Keratinocyte (primary cell): Measurements from ENCODE around the gene TDRD9. TPM values are rescaled to one million over a fixed set of nuclear protein-coding genes. Genes with fewer than 3 reads are reported as not detected.

Experiments
- DNase-seq: peaks from one replicate; pipeline ENCODE4 v3.0.0-alpha.2; 2011; ENCODE audit warnings: low read depth, missing footprints, low spot score
- FAIRE-seq: peaks from 2 replicates; lab custom pipeline; 2011; peaks lifted over from hg19 to GRCh38; lab: Jason Lieb, UNC
- H2AFZ ChIP-seq: 2 replicates; pipeline ENCODE4 v1.6.0; 2012; ENCODE audit warnings: low read length, control low read depth, inconsistent platforms; ENCODE audit not compliant: control insufficient read depth
- H3K27ac ChIP-seq: 2 replicates; pipeline ENCODE4 v1.5.1; 2011; ENCODE audit warnings: low read length; ENCODE audit not compliant: control insufficient read depth, insufficient read depth
- H3K27me3 ChIP-seq: 3 replicates; pipeline ENCODE4 v1.6.0; 2011; ENCODE audit warnings: low read length; ENCODE audit not compliant: control insufficient read depth, insufficient read depth; ENCODE audit errors: extremely low read depth
- H3K36me3 ChIP-seq, 2 experiments: 2 replicates in 1 of 2; 3 replicates in 1 of 2; pipeline ENCODE4 v1.5.1; 2011; ENCODE audit warnings: low read length in 2 of 2, mild to moderate bottlenecking in 1 of 2; ENCODE audit not compliant: control insufficient read depth in 2 of 2, insufficient read depth in 2 of 2; ENCODE audit errors: extremely low read depth in 1 of 2
- H3K4me1 ChIP-seq: 3 replicates; pipeline ENCODE4 v1.5.1; 2011; ENCODE audit warnings: low read length; ENCODE audit not compliant: control insufficient read depth, insufficient read depth; ENCODE audit errors: extremely low read depth
- H3K4me2 ChIP-seq: 3 replicates; pipeline ENCODE4 v1.6.0; 2011; ENCODE audit warnings: low read depth, low read length; ENCODE audit not compliant: control insufficient read depth, insufficient read depth; ENCODE audit errors: extremely low read depth
- H3K4me3 ChIP-seq, 3 experiments: fragments of 200-600 bp in 1 of 3; sonication (generic) in 1 of 3; 2 replicates in 2 of 3; 3 replicates in 1 of 3; pipeline ENCODE4 v1.5.1; 2011 to 2016; ENCODE audit warnings: low read length in 3 of 3, mild to moderate bottlenecking in 3 of 3, control low read depth in 2 of 3, inconsistent platforms in 1 of 3, low read depth in 1 of 3, mixed read lengths in 1 of 3, mixed run types in 1 of 3, moderate library complexity in 1 of 3; ENCODE audit not compliant: control insufficient read depth in 2 of 3, insufficient read depth in 2 of 3; ENCODE audit errors: extremely low read depth in 1 of 3
- H3K79me2 ChIP-seq: 2 replicates; pipeline ENCODE4 v1.6.0; 2012; ENCODE audit warnings: low read length; ENCODE audit not compliant: control insufficient read depth, insufficient read depth
- H3K9ac ChIP-seq: 3 replicates; pipeline ENCODE4 v1.6.0; 2011; ENCODE audit warnings: low read length; ENCODE audit not compliant: control insufficient read depth, insufficient read depth; ENCODE audit errors: extremely low read depth
- H3K9me1 ChIP-seq: 3 replicates; pipeline ENCODE4 v1.6.0; 2011; ENCODE audit warnings: low read length; ENCODE audit not compliant: control insufficient read depth, insufficient read depth; ENCODE audit errors: extremely low read depth
- H3K9me3 ChIP-seq: 2 replicates; pipeline ENCODE4 v1.5.1; 2012; ENCODE audit warnings: low read depth, low read length; ENCODE audit not compliant: control insufficient read depth
- H4K20me1 ChIP-seq: 3 replicates; pipeline ENCODE4 v1.6.0; 2011; ENCODE audit warnings: low read length; ENCODE audit not compliant: control insufficient read depth, insufficient read depth; ENCODE audit errors: extremely low read depth
- EZH2 ChIP-seq: IDR thresholded peaks from one replicate; pipeline ENCODE4 v1.6.1; 2012; ENCODE audit warnings: inconsistent platforms, mild to moderate bottlenecking, low read length, moderate library complexity
- dilution Hi-C: fragments of 300-500 bp; cut with MboI; formaldehyde crosslinking; loops from one replicate; pipeline ENCODE4 v1.7.0; 2020; ENCODE audit warnings: low sequenced_read_pairs; ENCODE audit not compliant: extremely low pct_ligation_motif_present
- polyA plus RNA-seq, 5 experiments: library from polyadenylated mRNA; depleted of rRNA in 3 of 5; stranded (reverse) in 3 of 5; stranded (forward) in 1 of 5; unstranded in 1 of 5; fragments of >200 nt; gene quantifications; 1 replicate in 1 of 5; 2 replicates in 3 of 5; 3 replicates in 1 of 5; pipeline versions ENCODE4 v1.2.1 to v1.2.3, GENCODE V29; 2011 to 2012; ENCODE audit warnings: missing spikeins in 2 of 5, low read depth in 1 of 5, low replicate concordance in 1 of 5
- TF ChIP-seq, protein P1 (sequence below), 3 experiments: IDR thresholded peaks in 1 of 3; conservative IDR thresholded peaks in 1 of 3; optimal IDR thresholded peaks in 1 of 3; 2 replicates in 2 of 3; 3 replicates in 1 of 3; pipeline versions ENCODE3 to v1.5.1; 2011; ENCODE audit warnings: low read length in 3 of 3, mild to moderate bottlenecking in 3 of 3, moderate library complexity in 2 of 3, control low read depth in 1 of 3, inconsistent platforms in 1 of 3; ENCODE audit not compliant: insufficient read depth in 2 of 3; ENCODE audit errors: extremely low read depth in 1 of 3

The TDRD9 gene
- polyA plus RNA-seq, 1 donor (not counting 4 experiments of a cell fraction or from before 2014, with no cell fraction given) = 0.10 TPM

- FAIRE-seq (no peak), DNase-seq (no peak)
- no peaks in the 10 kb centered on the region for H3K79me2 ChIP-seq
- no peak overlapping the region for H3K4me3 ChIP-seq
- H3K36me3 ChIP-seq = no peaks in the 10 kb centered on the region
- H3K9me1 ChIP-seq = no peaks in the 10 kb centered on the region
- H2AFZ ChIP-seq = no peak overlapping the region
- H3K27ac ChIP-seq = no peak overlapping the region
- H4K20me1 ChIP-seq = no peaks in the 10 kb centered on the region
- no peak overlapping the region for H3K9ac ChIP-seq
- no peaks in the 10 kb centered on the region for H3K9me3 ChIP-seq
- dilution Hi-C loops = no loop called here
- no peak overlapping the region for H3K4me2 ChIP-seq
- no peaks in the 10 kb centered on the region for H3K4me1 ChIP-seq
- no peak for TF ChIP-seq EZH2
- TF ChIP-seq, protein P1, sequence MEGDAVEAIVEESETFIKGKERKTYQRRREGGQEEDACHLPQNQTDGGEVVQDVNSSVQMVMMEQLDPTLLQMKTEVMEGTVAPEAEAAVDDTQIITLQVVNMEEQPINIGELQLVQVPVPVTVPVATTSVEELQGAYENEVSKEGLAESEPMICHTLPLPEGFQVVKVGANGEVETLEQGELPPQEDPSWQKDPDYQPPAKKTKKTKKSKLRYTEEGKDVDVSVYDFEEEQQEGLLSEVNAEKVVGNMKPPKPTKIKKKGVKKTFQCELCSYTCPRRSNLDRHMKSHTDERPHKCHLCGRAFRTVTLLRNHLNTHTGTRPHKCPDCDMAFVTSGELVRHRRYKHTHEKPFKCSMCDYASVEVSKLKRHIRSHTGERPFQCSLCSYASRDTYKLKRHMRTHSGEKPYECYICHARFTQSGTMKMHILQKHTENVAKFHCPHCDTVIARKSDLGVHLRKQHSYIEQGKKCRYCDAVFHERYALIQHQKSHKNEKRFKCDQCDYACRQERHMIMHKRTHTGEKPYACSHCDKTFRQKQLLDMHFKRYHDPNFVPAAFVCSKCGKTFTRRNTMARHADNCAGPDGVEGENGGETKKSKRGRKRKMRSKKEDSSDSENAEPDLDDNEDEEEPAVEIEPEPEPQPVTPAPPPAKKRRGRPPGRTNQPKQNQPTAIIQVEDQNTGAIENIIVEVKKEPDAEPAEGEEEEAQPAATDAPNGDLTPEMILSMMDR (optimal IDR thresholded peaks at IDR 0.05 in 1 of 3, IDR thresholded peaks at IDR 0.05 in 1 of 3, conservative IDR thresholded peaks at IDR 0.05 in 1 of 3; ENCODE audit: extremely low read depth in 1 of 3, insufficient read depth in 2 of 3, low read length in 3 of 3) = no peak
- H3K27me3 ChIP-seq = peaks cover 17% of the 10 kb centered on the region
Observed at GRCh38 chr14:104086210-104086660, 158.0 kb downstream of the TDRD9 start.

DNA sequence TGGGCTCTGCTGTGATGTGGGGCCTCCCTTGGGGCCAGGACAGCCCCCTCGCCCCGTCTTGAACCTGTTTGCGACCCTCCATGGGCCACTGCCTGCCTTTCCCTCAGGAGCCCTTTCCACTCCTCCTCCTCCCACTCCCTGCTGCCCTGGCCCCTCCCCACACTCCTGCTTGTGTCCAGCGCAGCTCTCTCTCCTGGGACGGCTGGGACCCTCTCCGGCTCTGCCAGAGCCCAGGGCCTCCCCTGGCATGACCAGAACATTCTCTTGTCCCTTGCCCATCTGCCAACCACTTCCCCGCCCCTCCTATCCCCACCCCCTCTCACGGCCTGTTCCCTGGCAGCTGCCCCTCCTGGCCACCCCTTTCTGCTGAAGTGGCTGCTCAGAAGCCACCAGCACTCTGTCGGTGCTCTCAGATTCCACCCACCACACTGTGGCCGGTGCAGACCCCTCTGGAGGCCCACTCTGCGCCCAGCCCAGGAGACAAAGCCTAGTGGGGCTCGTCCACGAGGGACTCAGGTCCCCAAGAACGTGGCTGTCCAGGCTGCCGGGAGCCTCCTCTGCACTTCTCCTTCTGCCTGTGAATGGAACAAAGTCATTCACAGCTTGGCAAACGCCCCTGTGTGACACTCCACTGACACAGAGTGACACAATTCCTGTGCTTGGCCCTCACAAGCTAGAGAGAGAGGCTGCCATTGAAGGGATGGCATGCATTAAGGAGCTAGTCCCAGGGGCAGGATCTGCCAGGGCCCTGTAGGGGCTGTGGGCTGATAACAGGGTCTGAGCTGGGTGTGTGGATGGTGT is 158.6 kb downstream of the TDRD9 start:
- no peaks in the 10 kb centered on the region for H3K79me2 ChIP-seq
- no peak overlapping the region for H2AFZ ChIP-seq
- DNase-seq = no peak
- no peak for FAIRE-seq
- H3K4me1 ChIP-seq = no peaks in the 10 kb centered on the region
- H3K4me3 ChIP-seq = no peak overlapping the region
- H3K27me3 ChIP-seq = peaks cover 17% of the 10 kb centered on the region
- no peaks in the 10 kb centered on the region for H4K20me1 ChIP-seq
- H3K4me2 ChIP-seq = no peak overlapping the region
- no peaks in the 10 kb centered on the region for H3K36me3 ChIP-seq
- no peaks in the 10 kb centered on the region for H3K9me3 ChIP-seq
- dilution Hi-C loops = no loop called here
- H3K27ac ChIP-seq = no peak overlapping the region
- H3K9ac ChIP-seq = no peak overlapping the region
- H3K9me1 ChIP-seq = no peaks in the 10 kb centered on the region
- no peak for TF ChIP-seq EZH2
- TF ChIP-seq, protein P1 (optimal IDR thresholded peaks at IDR 0.05 in 1 of 3, IDR thresholded peaks at IDR 0.05 in 1 of 3, conservative IDR thresholded peaks at IDR 0.05 in 1 of 3; ENCODE audit: extremely low read depth in 1 of 3, insufficient read depth in 2 of 3, low read length in 3 of 3) = no peak
